Mucosa of descending colon (tissue), 3 donors: ENCODE measurements around the gene TMX4. TPM values are rescaled to one million over a fixed set of nuclear protein-coding genes. Genes with fewer than 3 reads are reported as not detected.

Experiments used
- ATAC-seq: fragments of 200-7000 bp; cut with Tn5 transposase; one replicate; pipeline ENCODE4 v1.9.1; 2020; ENCODE audit warnings: mild to moderate bottlenecking, moderate library complexity
- DNase-seq, 3 donors: peaks; one replicate each; pipeline ENCODE4 v3.0.0-alpha.2; 2020
- H3K36me3 ChIP-seq: fragments of 200-600 bp; one replicate; pipeline ENCODE4 v1.8.0; 2021; ENCODE audit warnings: low read depth, mild to moderate bottlenecking
- H3K4me1 ChIP-seq: fragments of 200-600 bp; one replicate; pipeline ENCODE4 v1.8.0; 2021; ENCODE audit warnings: low read depth, mild to moderate bottlenecking
- H3K4me3 ChIP-seq: fragments of 200-600 bp; one replicate; pipeline ENCODE4 v1.8.0; 2021; ENCODE audit warnings: mild to moderate bottlenecking
- H3K9me3 ChIP-seq: fragments of 200-600 bp; one replicate; pipeline ENCODE4 v1.8.0; 2021; ENCODE audit warnings: mild to moderate bottlenecking
- CTCF ChIP-seq: fragments of 200-600 bp; IDR thresholded peaks from one replicate; pipeline ENCODE4 v1.8.0; 2022; ENCODE audit warnings: antibody characterized with exemption, mild to moderate bottlenecking
- intact Hi-C, 2 donors: fragments of 100-400 bp; cut with DNase I in 1 of 2; cut with micrococcal nuclease in 1 of 2; formaldehyde crosslinking; loops; one replicate each; pipeline versions ENCODE4 v1.11.0 to v1.11.1; 2022; cut with DNase I, micrococcal nuclease
- total RNA-seq, 3 donors: library from RNA; stranded (reverse); fragmentation: NEBNext Ultra II Directional in 2 of 3; extraction: Animal tissue kit (Norgen Biotek cat#: 25700) in 2 of 3; gene quantifications; one replicate each; pipeline versions ENCODE4 v1.2.1 to v1.2.4, GENCODE V29; 2021 to 2023
- donor health status: DM: no; HTN: no; CAD: no; lungs with moderate emphysema.
- donor health status: DM: no; HTN: no; CAD: no.
- donor health status: DM: no; HTN: yes; CAD: no.

The TMX4 gene
- total RNA-seq, 3 donors from 2014 or later = 20.4 to 91.6 (median 26.5) TPM

GRCh38 chr20:7930343-7930742 is 89.2 kb downstream of the TMX4 start:
- no peak for ATAC-seq
- Histone ChIP-seq H3K36me3 (no peaks in the 10 kb centered on the region), H3K9me3 (no peaks in the 10 kb centered on the region), H3K4me3 (no peak overlapping the region), H3K4me1 (no peaks in the 10 kb centered on the region)
- intact Hi-C loops = no loop called here
- DNase-seq = no peak
- TF ChIP-seq CTCF = no peak

Other genes starting within 250 kb of the TMX4 start
- not detected for gene HAO1, start 79.3 kb downstream of the TMX4 start, total RNA-seq
- gene PLCB1, start 112.5 kb upstream of the TMX4 start, total RNA-seq = 10 to 100 TPM in 1 of 3 donors, 1 to 10 TPM in 2; 7.2 to 50.7 (median 8.8) TPM